GM12878 (cell line): ENCODE measurements around the gene DUSP22. TPM values are rescaled to one million over a fixed set of nuclear protein-coding genes. Genes with fewer than 3 reads are reported as not detected.

ENCODE experiments used
- ATAC-seq: fragments of 200-7000 bp; cut with Tn5 transposase; 3 replicates; pipeline ENCODE4 v1.9.1; 2020; ENCODE audit warnings: mild to moderate bottlenecking, moderate library complexity
- BruUV-seq: library from RNA; stranded (reverse); fragments of 400-500 nt; replicated peaks from 2 replicates; lab custom pipeline; 2021; lab: Mats Ljungman, UMichigan
- CTCF ChIA-PET: fragments of 300-600 bp; sonication (Branson Sonifier 250); formaldehyde crosslinking; extraction: SDS; loops from one replicate; lab custom pipeline; 2021; ENCODE audit warnings: inconsistent platforms; lab: Yijun Ruan, JAX
- POLR2A ChIA-PET: fragments of 350-600 bp; formaldehyde crosslinking; extraction: SDS; loops from one replicate; lab custom pipeline; 2021; ENCODE audit warnings: inconsistent platforms; lab: Charles Lee
- RAD21 ChIA-PET: fragments of 300-600 bp; sonication (Branson Sonifier 250); formaldehyde crosslinking; loops from one replicate; lab custom pipeline; 2023; ENCODE audit warnings: antibody characterized with exemption; ENCODE audit not compliant: unreplicated experiment; lab: Charles Lee
- SMC1A ChIA-PET: fragments of 300-600 bp; sonication (Branson Sonifier 250); formaldehyde crosslinking; loops from one replicate; lab custom pipeline; 2023; ENCODE audit not compliant: unreplicated experiment, uncharacterized antibody; lab: Charles Lee
- DNase-seq: peaks from one replicate; pipeline ENCODE4 v3.0.0-alpha.2; 2011; ENCODE audit warnings: low read depth, low spot score
- FAIRE-seq: peaks from 3 replicates; lab custom pipeline; 2011; peaks lifted over from hg19 to GRCh38; lab: Jason Lieb, UNC
- H2AFZ ChIP-seq: 2 replicates; pipeline ENCODE4 v1.6.0; 2011; ENCODE audit warnings: low read depth, low read length, control low read depth; ENCODE audit not compliant: control insufficient read depth
- H3K27ac ChIP-seq: 2 replicates; pipeline ENCODE4 v1.5.1; 2011; ENCODE audit warnings: control low read depth; ENCODE audit not compliant: control insufficient read depth, insufficient read depth
- H3K27me3 ChIP-seq, 2 experiments: replicated peaks in 1 of 2; 2 replicates each; pipeline versions ENCODE4 v1.6.0 to v1.6.1; 2011; ENCODE audit warnings: low read length in 1 of 2; ENCODE audit not compliant: control insufficient read depth in 2 of 2, insufficient read depth in 2 of 2
- H3K36me3 ChIP-seq, 2 experiments: 2 replicates each; pipeline ENCODE4 v1.5.1; 2011; ENCODE audit warnings: low read length in 1 of 2; ENCODE audit not compliant: control insufficient read depth in 2 of 2, insufficient read depth in 2 of 2
- H3K4me1 ChIP-seq: 2 replicates; pipeline ENCODE4 v1.6.1; 2011; ENCODE audit warnings: mild to moderate bottlenecking, low read length, moderate library complexity, mixed read lengths; ENCODE audit not compliant: control insufficient read depth, insufficient read depth
- H3K4me2 ChIP-seq: 2 replicates; pipeline ENCODE4 v1.6.0; 2011; ENCODE audit warnings: control low read depth; ENCODE audit not compliant: control insufficient read depth, insufficient read depth
- H3K4me3 ChIP-seq: fragments of 200-600 bp; sonication (generic); 2 replicates; pipeline ENCODE4 v1.5.1; 2016
- H3K79me2 ChIP-seq: 2 replicates; pipeline ENCODE4 v1.6.0; 2011; ENCODE audit warnings: low read length; ENCODE audit not compliant: control insufficient read depth, insufficient read depth
- H3K9ac ChIP-seq: 2 replicates; pipeline ENCODE4 v1.8.0; 2011; ENCODE audit warnings: low read length, control low read depth, mixed read lengths; ENCODE audit not compliant: control insufficient read depth, insufficient read depth
- H3K9me3 ChIP-seq: replicated peaks from 3 replicates; pipeline ENCODE4 v1.5.1; 2011; ENCODE audit warnings: mild to moderate bottlenecking, low read length; ENCODE audit not compliant: control insufficient read depth, insufficient read depth
- H4K20me1 ChIP-seq: 2 replicates; pipeline ENCODE4 v1.6.0; 2011; ENCODE audit not compliant: control insufficient read depth, insufficient read depth
- ASH2L ChIP-seq: fragments of 300-600, 200-600 bp; sonication (generic); IDR thresholded peaks from 2 replicates; pipeline ENCODE4 v1.6.1; 2017; ENCODE audit warnings: low read depth, mild to moderate bottlenecking, borderline replicate concordance
- E4F1 ChIP-seq: fragments of 450-650 bp; IDR thresholded peaks from 2 replicates; pipeline ENCODE4 v1.6.1; 2018; ENCODE audit warnings: borderline replicate concordance, mild to moderate bottlenecking; ENCODE audit not compliant: partially characterized antibody
- EED ChIP-seq: sonication (generic); IDR thresholded peaks from 2 replicates; pipeline ENCODE4 v1.6.1; 2016; ENCODE audit warnings: antibody characterized with exemption, low read depth
- EP300 ChIP-seq, 2 experiments: fragments of 150-350 bp in 1 of 2; IDR thresholded peaks; 2 replicates each; pipeline ENCODE4 v1.6.1; 2011 to 2012; ENCODE audit warnings: low read depth in 2 of 2, low read length in 2 of 2, borderline replicate concordance in 1 of 2, improper control_type of control experiment in 1 of 2, inconsistent platforms in 1 of 2; ENCODE audit not compliant: control insufficient read depth in 1 of 2
- EZH2 ChIP-seq: IDR thresholded peaks from 2 replicates; pipeline ENCODE4 v1.6.1; 2012; ENCODE audit warnings: low read depth, mild to moderate bottlenecking, control low read depth, inconsistent platforms, low read length, borderline replicate concordance; ENCODE audit not compliant: control insufficient read depth
- FOXK2 ChIP-seq: fragments of 450-650 bp; IDR thresholded peaks from 2 replicates; pipeline ENCODE4 v1.6.1; 2017; ENCODE audit warnings: mild to moderate bottlenecking, moderate library complexity
- HCFC1 ChIP-seq: fragments of 150-350 bp; IDR thresholded peaks from 2 replicates; pipeline ENCODE4 v1.6.1; 2014; ENCODE audit warnings: low read length
- HDGF ChIP-seq: fragments of 450-650 bp; IDR thresholded peaks from 2 replicates; pipeline ENCODE4 v1.6.1; 2016; ENCODE audit warnings: antibody characterized with exemption
- MEF2A ChIP-seq: IDR thresholded peaks from 2 replicates; pipeline ENCODE4 v1.6.1; 2011; ENCODE audit warnings: low read depth, mild to moderate bottlenecking, low read length, moderate library complexity; ENCODE audit not compliant: insufficient read depth
- POLR2AphosphoS5 ChIP-seq: IDR thresholded peaks from 2 replicates; pipeline ENCODE4 v1.6.1; 2011; ENCODE audit warnings: mild to moderate bottlenecking, low read length, inconsistent platforms
- RBBP5 ChIP-seq: fragments of 200-600 bp; sonication (generic); conservative IDR thresholded peaks from 2 replicates; pipeline ENCODE4 v1.6.1; 2016
- RELA ChIP-seq: fragments of 450-650 bp; IDR thresholded peaks from 2 replicates; pipeline ENCODE4 v1.8.0; 2014; ENCODE audit warnings: borderline replicate concordance; ENCODE audit not compliant: partially characterized antibody
- ZBTB33 ChIP-seq: fragments of 450-650 bp; IDR thresholded peaks from 2 replicates; pipeline ENCODE4 v1.6.1; 2017; ENCODE audit warnings: mild to moderate bottlenecking
- ZNF274 ChIP-seq: IDR thresholded peaks from one replicate; pipeline ENCODE4 v1.8.0; 2011; ENCODE audit not compliant: insufficient read length, insufficient read depth
- ZNF384 ChIP-seq: IDR thresholded peaks from 2 replicates; pipeline ENCODE4 v1.6.1; 2012; ENCODE audit warnings: low read depth, mild to moderate bottlenecking, low read length, improper control_type of control experiment, borderline replicate concordance
- ZZZ3 ChIP-seq: IDR thresholded peaks from 2 replicates; pipeline ENCODE4 v1.6.1; 2011; ENCODE audit warnings: low read depth; ENCODE audit not compliant: control insufficient read depth, insufficient read length
- WGBS: methylation state at CpG from one replicate; pipeline ENCODE4 v1.1.6; 2016; ENCODE audit warnings: low lambda C conversion rate; ENCODE audit not compliant: insufficient replicate concordance, insufficient coverage; ENCODE audit errors: missing lambda C conversion rate; 5-methylcytosine and 5-hydroxymethylcytosine counted together
- in situ Hi-C: fragments of 300-500 bp; cut with MboI; formaldehyde crosslinking; loops from 9 replicates; pipeline ENCODE4 v1.14.3; 2018; ENCODE audit warnings: mixed read lengths
- intact Hi-C: fragments of 100-400 bp; cut with micrococcal nuclease; formaldehyde crosslinking; loops from one replicate; pipeline ENCODE4 v1.14.2; 2022; ENCODE audit not compliant: unreplicated experiment
- polyA plus RNA-seq, 11 experiments: library from polyadenylated mRNA; depleted of rRNA in 4 of 11; unstranded in 6 of 11; stranded (reverse) in 5 of 11; fragments of >200 nt; fragmentation: Nextera tagmentation in 4 of 11; fragmentation: Illumina TruSeq in 1 of 11; extraction: Ambion mirVana in 4 of 11; extraction: Trizol in 1 of 11; gene quantifications; 1 replicate in 1 of 11; 2 replicates in 10 of 11; pipeline versions ENCODE4 v1.2.1 to v1.2.3, GENCODE V29; 2011 to 2016; ENCODE audit warnings: inconsistent platforms in 2 of 11, missing spikeins in 2 of 11, low read depth in 1 of 11
- total RNA-seq, 4 experiments: library from RNA; depleted of rRNA in 3 of 4; stranded (reverse); fragments of >200 nt in 3 of 4; fragmentation: Illumina TruSeq in 1 of 4; extraction: Trizol in 1 of 4; gene quantifications; 2 replicates each; pipeline versions ENCODE4 v1.2.1 to v1.2.3, GENCODE V29; 2013 to 2021
- TF ChIP-seq, protein P1 (sequence below): fragments of 450-650 bp; IDR thresholded peaks from 2 replicates; pipeline ENCODE4 v1.6.1; 2016; ENCODE audit warnings: mild to moderate bottlenecking

Gene DUSP22
- total and polyA plus RNA-seq, 10 of the 15 experiments (the other 5 are each of a cell fraction or from before 2014, with no cell fraction given): 78.9 to 156 (median 107) TPM

GRCh38 chr6:329888-330691 is 37.8 kb downstream of the DUSP22 start:
- ChIA-PET POLR2A (interaction anchor here (0.7 to 8.4 kb wide), 12 partner anchors 7 to 100 kb away, joined by 3 to 165 read pairs (median 10); partner anchors contain the start of gene DUSP22), SMC1A (interaction anchor here (0.7 to 17.1 kb wide), 20 partner anchors 10 to 352 kb away, joined by 3 to 707 read pairs (median 16); partner anchors contain the start of genes DUSP22 and IRF4), RAD21 (interaction anchor here (0.7 to 8.2 kb wide), 21 partner anchors 7 to 107 kb away, joined by 3 to 170 read pairs (median 27); partner anchors contain the start of genes DUSP22 and IRF4), CTCF (interaction anchor here (0.9 to 8.5 kb wide), 13 partner anchors 8 to 142 kb away, joined by 3 to 83 read pairs (median 13); partner anchors contain the start of genes DUSP22 and IRF4)
- WGBS: 48% methylated on average over 15 of the region's 15 CpGs
- H3K27ac ChIP-seq: peak overlapping the region; percentile 97
- H3K79me2 ChIP-seq: peaks cover 73% of the 10 kb centered on the region
- no peak for DNase-seq
- peak overlapping the region; percentile 80 for H3K4me2 ChIP-seq
- H3K27me3 ChIP-seq: no peaks in the 10 kb centered on the region
- in situ Hi-C loops: no loop called here
- H3K9ac ChIP-seq: peak overlapping the region; percentile 51
- no peaks in the 10 kb centered on the region for H4K20me1 ChIP-seq
- BruUV-seq: TSS peak; percentile 59
- H3K36me3 ChIP-seq: peaks cover 13 to 14% of the 10 kb centered on the region in 2 experiments
- intact Hi-C loops: no loop called here
- H2AFZ ChIP-seq: no peak overlapping the region
- H3K4me1 ChIP-seq: peaks cover 78% of the 10 kb centered on the region
- peak overlapping the region; percentile 35; the same call in 1 of the 2 replicates for H3K4me3 ChIP-seq
- no peak for FAIRE-seq
- no peaks in the 10 kb centered on the region for H3K9me3 ChIP-seq
- ATAC-seq: peak; percentile 39
- TF ChIP-seq RELA (no peak), MEF2A (no peak), RBBP5 (no peak), POLR2AphosphoS5 (0 out of 2 replicates have a peak, but pooled peaks have one; percentile 44), ZBTB33 (no peak), HDGF (no peak), ZNF274 (no peak), E4F1 (no peak), HCFC1 (no peak), ZZZ3 (no peak), ASH2L (peak; percentile 77; the same call in 1 of the 2 replicates), ZNF384 (peak; percentile 36; the same call in 1 of the 2 replicates), FOXK2 (no peak), EZH2 (no peak), EED (peak; percentile 77), EP300 (IDR thresholded peaks at IDR 0.05; ENCODE audit: borderline replicate concordance in 1 of 2, control insufficient read depth in 1 of 2, low read depth in 2 of 2, low read length in 2 of 2) (peak; percentile 15 to 36; a peak in 2 of 4 replicates)
- TF ChIP-seq, protein P1, sequence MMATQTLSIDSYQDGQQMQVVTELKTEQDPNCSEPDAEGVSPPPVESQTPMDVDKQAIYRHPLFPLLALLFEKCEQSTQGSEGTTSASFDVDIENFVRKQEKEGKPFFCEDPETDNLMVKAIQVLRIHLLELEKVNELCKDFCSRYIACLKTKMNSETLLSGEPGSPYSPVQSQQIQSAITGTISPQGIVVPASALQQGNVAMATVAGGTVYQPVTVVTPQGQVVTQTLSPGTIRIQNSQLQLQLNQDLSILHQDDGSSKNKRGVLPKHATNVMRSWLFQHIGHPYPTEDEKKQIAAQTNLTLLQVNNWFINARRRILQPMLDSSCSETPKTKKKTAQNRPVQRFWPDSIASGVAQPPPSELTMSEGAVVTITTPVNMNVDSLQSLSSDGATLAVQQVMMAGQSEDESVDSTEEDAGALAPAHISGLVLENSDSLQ: no peak
